GM12801 (cell line): ENCODE measurements around the gene AGAP1.

Experiments
- TF ChIP-seq, protein P1 (sequence below): IDR thresholded peaks from one replicate; pipeline ENCODE4 v1.5.1; 2011; ENCODE audit warnings: control low read depth; ENCODE audit not compliant: insufficient read length; ENCODE audit errors: extremely low read depth

Gene AGAP1

GRCh38 chr2:235504441-235505180 lies 10.8 kb downstream of the AGAP1 start:
- TF ChIP-seq, protein P1, sequence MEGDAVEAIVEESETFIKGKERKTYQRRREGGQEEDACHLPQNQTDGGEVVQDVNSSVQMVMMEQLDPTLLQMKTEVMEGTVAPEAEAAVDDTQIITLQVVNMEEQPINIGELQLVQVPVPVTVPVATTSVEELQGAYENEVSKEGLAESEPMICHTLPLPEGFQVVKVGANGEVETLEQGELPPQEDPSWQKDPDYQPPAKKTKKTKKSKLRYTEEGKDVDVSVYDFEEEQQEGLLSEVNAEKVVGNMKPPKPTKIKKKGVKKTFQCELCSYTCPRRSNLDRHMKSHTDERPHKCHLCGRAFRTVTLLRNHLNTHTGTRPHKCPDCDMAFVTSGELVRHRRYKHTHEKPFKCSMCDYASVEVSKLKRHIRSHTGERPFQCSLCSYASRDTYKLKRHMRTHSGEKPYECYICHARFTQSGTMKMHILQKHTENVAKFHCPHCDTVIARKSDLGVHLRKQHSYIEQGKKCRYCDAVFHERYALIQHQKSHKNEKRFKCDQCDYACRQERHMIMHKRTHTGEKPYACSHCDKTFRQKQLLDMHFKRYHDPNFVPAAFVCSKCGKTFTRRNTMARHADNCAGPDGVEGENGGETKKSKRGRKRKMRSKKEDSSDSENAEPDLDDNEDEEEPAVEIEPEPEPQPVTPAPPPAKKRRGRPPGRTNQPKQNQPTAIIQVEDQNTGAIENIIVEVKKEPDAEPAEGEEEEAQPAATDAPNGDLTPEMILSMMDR: no peak

GRCh38 chr2:235505181-235505741 lies 11.4 kb downstream of the AGAP1 start:
- TF ChIP-seq, protein P1: no peak

- TF ChIP-seq, protein P1: no peak
Measured at GRCh38 chr2:235506291-235506996, 12.6 kb downstream of the AGAP1 start.

DNA sequence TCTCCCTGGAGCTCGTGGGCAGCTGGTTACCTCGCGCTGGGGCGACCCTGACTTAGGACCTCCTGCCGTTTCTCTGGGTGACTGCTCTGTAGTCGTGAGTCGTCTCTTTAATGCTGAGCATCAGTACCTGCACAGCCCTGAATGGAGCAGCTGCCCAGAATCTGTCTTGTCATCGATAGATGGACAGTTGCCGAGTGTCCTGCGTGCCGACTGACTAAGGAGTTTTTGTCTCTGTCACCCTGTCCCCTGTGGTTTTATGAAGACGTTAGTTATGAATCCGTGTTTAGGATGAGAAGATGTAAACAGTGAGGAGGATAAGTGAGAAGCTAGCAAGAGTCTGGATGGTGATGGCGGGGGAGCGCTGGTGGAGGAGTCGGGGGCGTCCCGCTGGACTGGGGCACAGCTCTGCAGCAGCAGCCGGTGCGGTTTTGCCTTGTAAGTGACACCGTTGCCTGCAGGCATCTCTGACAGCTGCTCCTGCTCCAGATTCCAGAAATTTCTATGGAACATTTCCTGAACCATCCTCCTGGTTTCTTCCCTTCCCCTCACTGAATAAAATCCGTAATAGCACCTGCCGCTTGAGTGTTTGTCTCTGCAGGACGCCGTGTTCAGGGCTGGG lies 13.3 kb downstream of the AGAP1 start:
- TF ChIP-seq, protein P1: no peak

- TF ChIP-seq, protein P1: no peak
Measured at GRCh38 chr2:235507928-235508327, 14.1 kb downstream of the AGAP1 start.

DNA sequence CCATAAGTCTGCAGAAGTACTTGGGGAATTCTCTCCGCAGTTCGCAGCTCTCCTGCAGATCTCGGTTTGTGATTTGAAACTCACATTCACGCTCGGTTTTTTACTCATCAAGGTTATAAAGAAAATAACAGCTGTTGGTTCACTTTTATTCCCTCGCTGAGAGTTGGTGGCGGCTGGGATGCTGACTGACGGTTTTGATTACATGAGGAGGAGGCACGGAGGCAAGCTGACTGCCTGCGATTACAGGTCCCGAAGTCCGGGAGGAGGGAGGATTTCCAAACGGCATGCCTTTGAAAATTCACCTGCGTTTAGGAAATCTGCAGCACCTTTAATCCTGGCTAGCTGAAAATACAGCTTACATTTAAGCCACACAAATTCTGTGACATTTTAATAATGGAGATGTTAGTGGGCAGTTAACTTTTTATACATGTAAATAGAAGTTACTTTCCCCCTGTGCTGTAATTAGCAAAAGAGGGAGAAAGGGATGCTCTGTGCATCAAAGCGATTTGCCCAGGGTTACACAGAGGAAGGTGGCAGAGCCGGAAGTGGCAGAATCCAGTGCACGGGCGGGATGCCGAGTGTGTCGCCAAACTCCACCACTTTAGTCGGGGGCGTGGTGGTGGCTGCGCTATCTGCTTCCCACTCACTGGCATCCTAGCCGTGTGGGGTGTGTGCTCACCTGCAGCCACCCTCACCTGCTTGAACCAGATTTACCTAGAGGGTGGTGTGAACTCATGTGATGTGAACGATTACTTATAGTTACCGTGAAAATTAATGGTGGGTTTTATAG lies 14.7 kb downstream of the AGAP1 start:
- TF ChIP-seq, protein P1: no peak

DNA sequence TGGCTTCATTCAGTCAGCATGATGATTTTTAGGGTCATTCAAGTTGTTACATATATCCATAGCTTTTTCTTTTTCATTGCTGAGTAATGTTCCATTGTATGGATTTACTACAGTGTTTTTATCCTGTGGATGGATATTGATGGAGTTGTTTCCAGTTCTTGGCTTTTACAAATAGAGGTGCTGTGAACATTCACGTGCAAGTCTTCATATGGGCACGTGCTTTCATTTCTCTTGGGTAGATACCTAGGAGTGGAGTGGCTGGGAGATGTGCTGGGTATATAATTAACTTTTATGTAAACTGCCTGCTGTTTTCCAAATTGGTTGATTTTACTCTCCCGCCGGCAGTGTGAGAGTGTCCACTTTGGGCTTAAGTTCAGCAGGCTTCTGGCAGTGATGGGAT lies 16.5 kb downstream of the AGAP1 start:
- TF ChIP-seq, protein P1: no peak
